Tibial artery (tissue), 4 donors: ENCODE data around the gene CDC42EP4.
A peak's percentile ranks its signal among the peaks of the same experiment; 100 is the strongest.

ENCODE experiments used
- DNase-seq, 2 donors: peaks; one replicate each; pipeline ENCODE4 v3.0.0-alpha.2; 2019
- H3K27ac ChIP-seq, 2 donors: fragments of 200-600 bp; sonication (generic) in 1 of 2; 1 replicate in 1 of 2; 2 replicates in 1 of 2; pipeline ENCODE4 v1.5.1; 2018 to 2019; ENCODE audit warnings: mild to moderate bottlenecking in 1 of 2
- H3K27me3 ChIP-seq, 2 donors: fragments of 200-600 bp; sonication (generic) in 1 of 2; one replicate each; pipeline versions ENCODE4 v1.5.1 to v1.6.0; 2016 to 2019
- H3K36me3 ChIP-seq, 3 donors: fragments of 200-600 bp; sonication (generic) in 2 of 3; one replicate each; pipeline ENCODE4 v1.5.1; 2016 to 2019; ENCODE audit warnings: mild to moderate bottlenecking in 2 of 3
- H3K4me1 ChIP-seq, 4 donors: fragments of 200-600 bp; sonication (generic) in 2 of 4; 1 replicate in 3 of 4; 2 replicates in 1 of 4; pipeline ENCODE4 v1.5.1; 2016 to 2019
- H3K4me3 ChIP-seq, 2 donors: fragments of 200-600 bp; sonication (generic) in 1 of 2; 1 replicate in 1 of 2; 2 replicates in 1 of 2; pipeline ENCODE4 v1.5.1; 2018 to 2019; ENCODE audit warnings: mild to moderate bottlenecking in 2 of 2
- H3K9me3 ChIP-seq, 3 donors: fragments of 200-600 bp; sonication (generic) in 1 of 3; one replicate each; pipeline ENCODE4 v1.5.1; 2016 to 2019
- intact Hi-C: fragments of 100-400 bp; cut with DNase I; formaldehyde crosslinking; loops from one replicate; pipeline ENCODE4 v1.15.0; 2023; ENCODE audit warnings: low total_unique reads
- TF ChIP-seq, protein P1 (sequence below), 2 experiments: fragments of 200-600 bp in 1 of 2; fragments of 450-650 bp in 1 of 2; IDR thresholded peaks; one replicate each; pipeline ENCODE4 v1.5.1; 2017 to 2019; ENCODE audit warnings: antibody characterized with exemption in 2 of 2, mild to moderate bottlenecking in 1 of 2, moderate library complexity in 1 of 2

The CDC42EP4 gene, protein sequence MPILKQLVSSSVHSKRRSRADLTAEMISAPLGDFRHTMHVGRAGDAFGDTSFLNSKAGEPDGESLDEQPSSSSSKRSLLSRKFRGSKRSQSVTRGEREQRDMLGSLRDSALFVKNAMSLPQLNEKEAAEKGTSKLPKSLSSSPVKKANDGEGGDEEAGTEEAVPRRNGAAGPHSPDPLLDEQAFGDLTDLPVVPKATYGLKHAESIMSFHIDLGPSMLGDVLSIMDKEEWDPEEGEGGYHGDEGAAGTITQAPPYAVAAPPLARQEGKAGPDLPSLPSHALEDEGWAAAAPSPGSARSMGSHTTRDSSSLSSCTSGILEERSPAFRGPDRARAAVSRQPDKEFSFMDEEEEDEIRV

DNA sequence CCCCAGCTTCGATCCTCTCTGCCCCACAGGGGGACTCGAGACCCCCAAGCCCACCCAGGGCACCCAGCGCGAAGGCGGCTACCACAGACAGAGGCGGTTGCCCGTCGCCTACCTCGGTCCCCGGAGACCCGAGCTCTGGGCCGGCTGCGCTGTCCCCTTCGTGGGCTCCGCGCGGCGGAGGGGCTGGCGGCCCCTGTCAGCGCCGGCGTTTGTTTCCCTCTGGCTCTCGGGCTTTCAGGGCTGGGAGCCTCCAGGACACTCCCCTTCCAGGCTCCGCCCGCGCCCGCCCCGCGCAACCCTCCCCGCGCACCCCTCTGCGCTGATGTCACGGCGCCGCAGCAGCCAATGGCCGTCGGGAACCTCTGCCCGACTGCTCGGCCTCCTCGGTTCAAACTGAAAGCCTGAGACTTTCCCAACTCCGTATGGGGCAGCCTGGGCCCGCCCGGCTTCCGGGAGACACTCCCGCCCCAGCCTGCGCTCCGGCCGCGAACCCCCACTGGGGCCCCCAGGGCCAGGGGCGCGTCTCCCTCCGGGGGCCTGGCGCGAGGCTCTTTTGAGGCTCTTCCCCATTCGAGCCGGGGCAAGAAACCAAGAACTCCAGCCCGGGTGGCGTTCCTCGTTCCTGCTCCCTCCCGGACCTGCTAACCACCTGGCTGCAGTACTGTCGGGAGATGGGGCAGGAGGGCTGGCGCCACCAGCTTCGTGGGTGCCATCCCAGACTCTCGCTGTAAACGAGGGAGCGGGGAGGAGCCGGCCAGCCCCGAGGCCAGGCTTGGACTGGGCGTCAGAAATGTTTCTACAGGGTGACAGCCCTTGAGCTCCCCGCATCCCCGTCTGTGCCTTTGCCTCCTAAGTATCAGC lies at the start of gene CDC42EP4:
Gene CDC42EP4 (minus strand): TSS at position 221 of the 861 bp plus-strand sequence. CDS start 25,501 bp downstream, outside the sequence.
- Histone ChIP-seq H3K4me1 (peaks cover 0 to 43% (median 36%) of the 10 kb centered on the region in 4 donors), H3K27me3 (no peaks in the 10 kb centered on the region), H3K36me3 (no peaks in the 10 kb centered on the region), H3K27ac (peak within 1 kb of the TSS; percentile 97 to 98), H3K4me3 (peak within 1 kb of the TSS; percentile 76 to 94), H3K9me3 (no peaks in the 10 kb centered on the region)
- intact Hi-C loops = loop anchor here (2.0 kb wide), 2 partner anchors 19 to 79 kb away; a partner anchor contains a TSS
- DNase-seq = peak; percentile 95 to 98
- TF ChIP-seq, protein P1, sequence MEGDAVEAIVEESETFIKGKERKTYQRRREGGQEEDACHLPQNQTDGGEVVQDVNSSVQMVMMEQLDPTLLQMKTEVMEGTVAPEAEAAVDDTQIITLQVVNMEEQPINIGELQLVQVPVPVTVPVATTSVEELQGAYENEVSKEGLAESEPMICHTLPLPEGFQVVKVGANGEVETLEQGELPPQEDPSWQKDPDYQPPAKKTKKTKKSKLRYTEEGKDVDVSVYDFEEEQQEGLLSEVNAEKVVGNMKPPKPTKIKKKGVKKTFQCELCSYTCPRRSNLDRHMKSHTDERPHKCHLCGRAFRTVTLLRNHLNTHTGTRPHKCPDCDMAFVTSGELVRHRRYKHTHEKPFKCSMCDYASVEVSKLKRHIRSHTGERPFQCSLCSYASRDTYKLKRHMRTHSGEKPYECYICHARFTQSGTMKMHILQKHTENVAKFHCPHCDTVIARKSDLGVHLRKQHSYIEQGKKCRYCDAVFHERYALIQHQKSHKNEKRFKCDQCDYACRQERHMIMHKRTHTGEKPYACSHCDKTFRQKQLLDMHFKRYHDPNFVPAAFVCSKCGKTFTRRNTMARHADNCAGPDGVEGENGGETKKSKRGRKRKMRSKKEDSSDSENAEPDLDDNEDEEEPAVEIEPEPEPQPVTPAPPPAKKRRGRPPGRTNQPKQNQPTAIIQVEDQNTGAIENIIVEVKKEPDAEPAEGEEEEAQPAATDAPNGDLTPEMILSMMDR (IDR thresholded peaks at IDR 0.05) = no peak

DNA sequence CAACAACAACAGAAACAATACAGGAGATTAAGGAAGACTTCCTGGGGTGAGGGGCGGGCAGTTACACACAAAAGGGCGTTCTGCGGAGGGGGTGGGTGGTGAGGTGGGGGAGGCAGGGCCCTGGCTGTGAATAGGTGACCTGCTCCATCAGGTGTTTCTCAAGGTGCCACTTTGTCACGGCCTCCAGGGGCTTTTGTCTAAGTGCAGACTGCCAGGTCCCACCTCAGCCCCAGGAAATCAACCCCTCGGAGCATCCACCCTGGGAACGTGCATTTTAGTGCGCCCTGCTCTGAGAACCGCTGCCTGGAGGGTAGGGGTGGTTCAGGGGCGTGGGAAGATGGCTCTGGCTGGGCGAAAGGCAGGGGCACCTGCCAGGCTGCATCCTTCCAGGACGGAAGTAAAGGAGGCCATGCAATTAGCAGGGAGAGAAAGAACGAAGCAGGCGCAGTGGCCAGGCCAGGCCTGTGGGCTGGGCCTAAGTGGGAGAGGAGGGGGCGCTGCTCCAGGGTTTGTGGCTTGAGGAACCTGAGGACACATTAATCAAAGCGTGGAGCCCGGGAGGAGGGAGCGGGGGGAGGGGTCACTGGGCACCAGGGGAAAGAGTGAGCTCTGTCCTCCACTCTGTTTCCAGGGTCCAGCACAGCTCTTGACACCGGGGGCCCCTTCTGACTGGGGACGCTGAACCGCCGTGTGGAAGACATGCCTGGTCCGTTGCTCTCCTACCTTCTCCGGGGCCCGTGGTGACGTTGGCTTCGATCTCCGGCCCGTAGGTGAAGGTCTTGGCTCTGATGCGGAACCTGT lies 49.4 kb upstream of the CDC42EP4 start:
- no peaks in the 10 kb centered on the region for H3K36me3 ChIP-seq
- TF ChIP-seq, protein P1 (IDR thresholded peaks at IDR 0.05) = no peak
- peaks cover 0 to 25% (median 0%) of the 10 kb centered on the region in 4 donors for H3K4me1 ChIP-seq
- DNase-seq = no peak
- H3K4me3 ChIP-seq = no peak overlapping the region
- H3K9me3 ChIP-seq = no peaks in the 10 kb centered on the region
- no peak overlapping the region for H3K27ac ChIP-seq
- no peaks in the 10 kb centered on the region for H3K27me3 ChIP-seq
- intact Hi-C loops = no loop called here

DNA sequence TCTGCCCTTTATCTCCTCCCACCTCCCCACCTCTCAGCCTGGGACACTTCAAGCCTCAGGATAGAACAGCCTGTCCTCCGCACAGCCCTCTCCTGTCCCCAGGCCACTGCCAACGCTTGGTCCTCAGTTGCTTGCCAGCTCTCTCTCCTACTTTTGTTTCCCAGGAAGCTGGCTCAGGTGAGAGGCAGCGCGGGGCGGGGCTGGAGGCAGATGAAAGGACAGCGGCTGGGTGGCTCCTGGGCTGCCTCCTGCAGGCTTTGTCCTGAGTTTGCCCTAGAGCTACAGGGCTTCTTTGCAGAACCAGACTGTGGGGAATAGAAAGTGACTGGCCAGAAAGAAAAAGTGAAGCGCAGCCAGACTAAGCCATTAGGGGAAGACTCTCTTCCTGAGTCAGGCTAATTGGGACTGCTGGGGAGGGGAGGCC lies 48.2 kb upstream of the CDC42EP4 start:
- Histone ChIP-seq H3K27ac (no peak overlapping the region), H3K9me3 (no peaks in the 10 kb centered on the region), H3K4me3 (no peak overlapping the region), H3K36me3 (no peaks in the 10 kb centered on the region), H3K4me1 (peaks cover 0 to 15% (median 0%) of the 10 kb centered on the region in 4 donors), H3K27me3 (no peaks in the 10 kb centered on the region)
- intact Hi-C loops = no loop called here
- no peak for DNase-seq
- TF ChIP-seq, protein P1 (IDR thresholded peaks at IDR 0.05) = no peak

DNA sequence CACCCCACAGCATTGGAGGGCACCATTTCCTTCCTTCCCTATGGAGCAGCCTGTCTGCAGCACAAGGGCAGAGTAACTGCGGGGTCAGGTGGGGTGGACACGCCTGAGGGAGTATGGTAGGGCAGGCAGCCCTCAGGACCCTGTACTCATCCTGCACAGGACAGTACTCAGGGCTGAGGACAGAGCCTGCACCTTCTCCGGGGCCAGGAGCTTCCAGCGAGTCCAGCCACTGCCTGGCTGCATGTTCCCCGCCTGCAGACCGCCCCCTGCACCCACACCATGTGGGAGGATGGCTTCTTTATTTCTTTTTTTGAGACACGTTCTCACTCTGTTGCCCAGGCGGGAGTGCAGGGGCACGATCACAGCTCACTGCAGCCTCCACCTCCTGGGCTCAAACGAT lies 47.6 kb upstream of the CDC42EP4 start:
- Histone ChIP-seq H3K27me3 (no peaks in the 10 kb centered on the region), H3K4me3 (no peak overlapping the region), H3K9me3 (no peaks in the 10 kb centered on the region), H3K27ac (no peak overlapping the region), H3K4me1 (peaks cover 0 to 15% (median 0%) of the 10 kb centered on the region in 4 donors), H3K36me3 (no peaks in the 10 kb centered on the region)
- DNase-seq = no peak
- TF ChIP-seq, protein P1 (IDR thresholded peaks at IDR 0.05) = no peak
- intact Hi-C loops = no loop called here

DNA sequence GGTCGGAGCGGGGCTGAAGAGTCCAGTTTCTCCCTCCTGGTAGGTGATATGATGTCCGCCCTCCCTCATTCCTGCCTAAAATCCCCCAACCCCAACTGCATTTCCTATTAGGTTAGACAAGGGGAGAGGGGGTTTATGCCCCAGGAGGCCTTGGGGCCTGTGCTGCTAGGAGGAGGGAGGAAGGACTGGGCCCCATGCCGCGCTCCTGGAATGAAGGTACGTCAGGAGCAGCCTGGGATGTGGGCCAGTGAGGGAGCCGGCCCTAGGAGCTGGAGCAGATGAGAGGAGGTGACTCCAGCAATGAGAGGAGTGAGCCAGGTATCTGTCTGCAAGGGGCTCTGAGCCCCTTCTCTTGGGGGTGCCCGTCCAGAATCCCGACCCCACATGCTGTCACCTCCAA lies 46.9 kb upstream of the CDC42EP4 start:
- DNase-seq = no peak

More for the DNA sequence above, 46.9 kb upstream of the CDC42EP4 start:
- Histone ChIP-seq H3K4me3 (no peak overlapping the region), H3K9me3 (no peaks in the 10 kb centered on the region), H3K27me3 (no peaks in the 10 kb centered on the region), H3K36me3 (no peaks in the 10 kb centered on the region), H3K4me1 (peaks cover 0 to 15% (median 0%) of the 10 kb centered on the region in 4 donors), H3K27ac (no peak overlapping the region)
- TF ChIP-seq, protein P1 (IDR thresholded peaks at IDR 0.05) = no peak
- intact Hi-C loops = no loop called here
